GM12864 (cell line): ENCODE data around the gene PPP6R3.

Experiments used
- DNase-seq: peaks from one replicate; pipeline ENCODE4 v3.0.0-alpha.2; 2011; ENCODE audit warnings: low read depth
- H3K4me3 ChIP-seq: 2 replicates; pipeline ENCODE4 v1.5.1; 2011; ENCODE audit warnings: mild to moderate bottlenecking, low read depth, low read length, control low read depth
- TF ChIP-seq, protein P1 (sequence below): IDR thresholded peaks from 2 replicates; pipeline ENCODE4 v1.5.1; 2011; ENCODE audit warnings: low read depth, mild to moderate bottlenecking, moderate library complexity, low read length, control low read depth, inconsistent platforms; ENCODE audit errors: missing control alignments

Gene PPP6R3

DNA sequence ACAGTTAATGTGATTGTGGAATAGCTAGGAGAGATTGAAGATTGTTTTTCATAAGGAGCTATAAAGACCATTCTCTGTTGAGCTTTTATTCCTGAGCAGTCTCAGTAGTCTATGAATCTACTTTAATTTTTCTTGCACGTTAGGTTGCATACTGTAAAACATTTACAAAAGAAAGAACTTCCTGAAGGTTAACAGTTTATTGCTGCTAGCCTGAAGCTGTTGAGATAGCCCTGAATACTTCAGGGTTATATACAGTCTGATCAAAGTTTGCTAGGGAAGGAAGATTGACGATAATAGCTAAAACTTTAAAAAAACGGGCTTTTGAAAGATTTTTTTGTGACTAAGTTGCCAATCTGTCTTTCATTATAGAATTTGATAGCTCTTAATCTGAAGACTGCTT lies 64.8 kb downstream of the PPP6R3 start:
- TF ChIP-seq, protein P1, sequence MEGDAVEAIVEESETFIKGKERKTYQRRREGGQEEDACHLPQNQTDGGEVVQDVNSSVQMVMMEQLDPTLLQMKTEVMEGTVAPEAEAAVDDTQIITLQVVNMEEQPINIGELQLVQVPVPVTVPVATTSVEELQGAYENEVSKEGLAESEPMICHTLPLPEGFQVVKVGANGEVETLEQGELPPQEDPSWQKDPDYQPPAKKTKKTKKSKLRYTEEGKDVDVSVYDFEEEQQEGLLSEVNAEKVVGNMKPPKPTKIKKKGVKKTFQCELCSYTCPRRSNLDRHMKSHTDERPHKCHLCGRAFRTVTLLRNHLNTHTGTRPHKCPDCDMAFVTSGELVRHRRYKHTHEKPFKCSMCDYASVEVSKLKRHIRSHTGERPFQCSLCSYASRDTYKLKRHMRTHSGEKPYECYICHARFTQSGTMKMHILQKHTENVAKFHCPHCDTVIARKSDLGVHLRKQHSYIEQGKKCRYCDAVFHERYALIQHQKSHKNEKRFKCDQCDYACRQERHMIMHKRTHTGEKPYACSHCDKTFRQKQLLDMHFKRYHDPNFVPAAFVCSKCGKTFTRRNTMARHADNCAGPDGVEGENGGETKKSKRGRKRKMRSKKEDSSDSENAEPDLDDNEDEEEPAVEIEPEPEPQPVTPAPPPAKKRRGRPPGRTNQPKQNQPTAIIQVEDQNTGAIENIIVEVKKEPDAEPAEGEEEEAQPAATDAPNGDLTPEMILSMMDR: no peak
- no peak overlapping the region for H3K4me3 ChIP-seq
- no peak for DNase-seq

DNA sequence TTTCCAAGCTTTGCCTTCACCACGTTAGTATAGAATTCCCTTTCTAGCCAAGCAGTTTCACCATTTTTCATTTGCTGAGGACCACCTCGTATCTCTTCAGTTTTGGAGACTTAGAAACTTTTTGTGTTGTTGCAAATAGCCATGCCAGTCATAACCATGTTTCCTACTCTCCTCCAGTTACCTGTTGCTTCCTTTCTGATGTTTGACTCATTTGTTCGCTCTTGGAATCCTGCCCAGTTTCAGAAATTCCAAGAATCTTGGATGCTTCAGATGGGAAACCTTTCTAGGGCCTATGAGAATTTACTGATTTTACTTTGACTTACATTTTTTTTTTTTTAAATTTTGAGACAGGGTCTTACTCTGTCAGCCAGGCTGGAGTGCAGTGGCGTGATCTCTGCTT lies 65.4 kb downstream of the PPP6R3 start:
- TF ChIP-seq, protein P1: no peak
- no peak overlapping the region for H3K4me3 ChIP-seq
- DNase-seq: no peak

DNA sequence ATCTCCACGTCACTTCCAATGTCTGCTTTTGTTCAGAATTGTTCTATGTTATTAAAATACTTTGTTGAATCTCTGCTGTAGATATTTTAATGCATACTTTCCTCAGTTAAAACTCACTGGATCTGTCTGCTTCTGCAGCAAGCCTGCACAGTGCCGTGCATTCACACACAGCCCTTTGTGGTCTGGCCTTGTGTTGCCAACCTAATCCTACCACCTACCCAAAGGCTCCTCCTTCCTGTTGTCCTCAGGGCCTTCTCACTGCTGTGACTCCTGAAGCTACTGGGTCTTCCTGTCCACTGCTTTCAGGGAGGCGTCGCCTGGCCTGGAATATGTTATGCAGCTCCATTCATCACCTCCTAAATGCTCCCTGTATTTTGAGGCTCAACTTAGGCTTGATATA lies 67.0 kb downstream of the PPP6R3 start:
- TF ChIP-seq, protein P1: no peak
- no peak overlapping the region for H3K4me3 ChIP-seq
- DNase-seq: no peak

DNA sequence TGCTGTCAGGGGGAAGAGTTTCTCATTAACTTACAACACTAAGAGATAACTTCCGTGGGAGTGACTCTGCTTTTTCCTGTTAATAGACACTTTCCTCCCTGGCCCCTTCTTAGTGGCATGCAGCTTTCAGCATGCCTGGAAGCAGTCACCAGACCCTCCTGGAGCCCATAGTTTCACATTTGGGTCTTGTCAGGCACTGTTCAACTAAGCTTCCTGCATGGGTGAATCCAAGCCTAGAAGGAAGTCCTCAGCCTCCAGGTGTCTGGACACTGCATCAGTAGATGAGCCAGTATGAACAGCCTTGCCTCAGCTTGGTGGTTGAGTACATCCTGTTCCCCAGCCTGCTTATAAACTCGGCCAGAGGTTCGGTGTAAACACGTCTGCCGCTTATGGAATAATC lies 68.1 kb downstream of the PPP6R3 start:
- TF ChIP-seq, protein P1: no peak
- no peak for DNase-seq
- no peak overlapping the region for H3K4me3 ChIP-seq

DNA sequence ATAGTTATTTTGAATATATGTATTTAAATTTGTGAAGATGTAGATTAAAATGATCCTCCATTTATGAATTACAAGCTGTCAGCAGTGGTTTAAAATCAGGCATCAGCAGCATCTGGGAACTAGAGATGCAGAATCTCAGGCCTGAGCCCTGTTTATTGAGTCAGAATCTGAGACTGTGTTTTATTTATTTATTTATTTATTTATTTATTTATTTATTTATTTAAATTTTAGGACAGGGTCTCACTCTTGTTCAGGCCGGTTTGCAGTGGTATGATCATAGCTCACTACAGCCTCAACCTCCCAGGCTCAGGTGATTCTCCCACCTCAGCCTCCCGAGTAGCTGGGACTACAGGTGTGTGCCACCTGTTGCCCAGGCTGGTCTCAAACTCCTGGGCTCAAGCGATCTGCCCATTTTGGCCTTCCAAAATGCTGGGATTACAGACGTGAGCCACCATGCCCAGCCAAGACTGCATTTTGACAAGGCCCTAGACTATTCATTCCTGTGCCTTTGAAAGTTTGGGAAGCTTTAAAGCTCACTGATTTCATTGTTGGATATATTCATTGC lies 70.7 kb downstream of the PPP6R3 start:
- DNase-seq: no peak
- H3K4me3 ChIP-seq: no peak overlapping the region
- TF ChIP-seq, protein P1: no peak

DNA sequence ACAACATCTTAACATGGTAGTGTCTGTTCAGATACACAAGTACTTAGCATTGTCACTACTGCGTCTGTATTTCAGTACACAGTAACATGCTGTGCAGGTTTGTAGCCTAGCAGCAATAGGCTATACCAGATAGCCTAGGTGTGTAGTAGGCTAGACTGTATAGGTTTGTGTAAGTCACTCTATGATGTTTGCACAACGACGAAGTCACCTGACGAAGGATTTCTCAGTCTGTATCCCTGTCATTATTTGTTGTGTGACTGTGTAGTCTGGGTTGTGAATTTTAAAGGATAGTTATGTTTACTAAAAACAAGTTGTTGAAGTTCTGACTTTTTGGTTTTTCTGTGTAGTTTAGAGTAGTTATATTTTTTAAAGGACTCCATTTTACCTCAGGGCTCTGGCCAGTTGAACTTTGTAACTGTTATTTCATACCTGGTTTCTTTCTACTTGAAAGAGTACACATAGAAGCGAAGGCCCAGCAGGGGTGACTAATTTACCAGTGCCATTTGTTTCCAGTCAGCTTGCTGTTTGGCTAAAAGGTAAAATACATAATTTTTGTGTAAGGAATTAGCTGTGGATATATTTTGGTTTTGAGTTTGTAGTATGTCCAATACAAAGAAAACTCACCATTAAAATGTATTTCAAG lies 72.3 kb downstream of the PPP6R3 start:
- H3K4me3 ChIP-seq: no peak overlapping the region
- DNase-seq: no peak
- TF ChIP-seq, protein P1: no peak

DNA sequence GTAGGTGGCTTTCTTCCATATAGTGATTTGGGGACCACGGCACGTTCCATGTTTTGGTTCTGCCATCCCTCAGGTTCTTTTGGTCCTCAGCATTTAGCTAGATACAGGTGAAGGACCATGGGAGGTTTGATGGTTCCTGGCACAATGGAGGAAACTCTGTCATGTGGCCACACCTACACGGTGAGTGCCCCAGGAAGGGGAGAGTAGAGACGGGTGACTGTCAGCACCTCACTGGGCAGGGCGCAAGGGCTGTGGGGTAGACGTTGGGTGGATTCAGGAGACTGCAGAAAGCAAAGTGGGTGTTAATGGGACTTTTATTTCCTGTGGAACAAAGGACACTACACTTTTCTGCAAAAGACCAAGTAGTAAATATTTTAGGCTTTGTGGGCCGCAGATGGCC lies 73.4 kb downstream of the PPP6R3 start:
- no peak for DNase-seq
- no peak overlapping the region for H3K4me3 ChIP-seq
- TF ChIP-seq, protein P1: no peak
